ENCODE results near the gene MX2.
"Not testable (repeated sequence)": the region's sequence is repeated elsewhere in the genome, so short reads cannot be mapped to it uniquely, and the experiment has no call there.

The MX2 gene

GRCh38 chr21:41361786-41362604 is at the start of gene MX2:
Gene MX2 (plus strand): TSS chr21:41362027. CDS start chr21:41376907, 14,880 bp downstream.
- DNase-seq, result peak; percentile 45

- DNase-seq, result not testable (repeated sequence)
These were observed 48.3 kb upstream of the MX2 start for GRCh38 chr21:41313285-41314164.

- no peak for DNase-seq
These were observed 46.1 kb upstream of the MX2 start for GRCh38 chr21:41315726-41316125.

GRCh38 chr21:41316200-41317062 is 45.4 kb upstream of the MX2 start, which contains the start of gene FAM3B:
Gene FAM3B (plus strand): TSS chr21:41316801. CDS start chr21:41316880, 79 bp downstream.
- no peak for DNase-seq

- DNase-seq, result no peak
These were observed 44.8 kb upstream of the MX2 start for GRCh38 chr21:41317063-41317392.

GRCh38 chr21:41317458-41317857 is 44.4 kb upstream of the MX2 start:
- DNase-seq, result no peak

GRCh38 chr21:41318218-41318617 is 43.6 kb upstream of the MX2 start:
- DNase-seq, result no peak

- DNase-seq, result no peak
These were observed 42.6 kb upstream of the MX2 start for GRCh38 chr21:41319273-41319672.

GRCh38 chr21:41321211-41321907 is 40.5 kb upstream of the MX2 start:
- DNase-seq, result no peak

- DNase-seq, result no peak
These were observed 39.8 kb upstream of the MX2 start for GRCh38 chr21:41321908-41322495.

- no peak for DNase-seq
These were observed 39.1 kb upstream of the MX2 start for GRCh38 chr21:41322496-41323382.

GRCh38 chr21:41325138-41325912 is 36.5 kb upstream of the MX2 start:
- DNase-seq, result no peak

GRCh38 chr21:41326414-41327080 is 35.3 kb upstream of the MX2 start:
- no peak for DNase-seq

- no peak for DNase-seq
These were observed 34.1 kb upstream of the MX2 start for GRCh38 chr21:41327753-41328152.

GRCh38 chr21:41328660-41329607 is 32.9 kb upstream of the MX2 start:
- no peak for DNase-seq

GRCh38 chr21:41333752-41334151 is 28.1 kb upstream of the MX2 start:
- DNase-seq, result no peak

GRCh38 chr21:41337515-41337914 is 24.3 kb upstream of the MX2 start:
- no peak for DNase-seq

GRCh38 chr21:41338455-41338854 is 23.4 kb upstream of the MX2 start:
- DNase-seq, result no peak

Measured in stimulated activated CD4-positive, alpha-beta T cell treated with anti-CD3 and anti-CD28 coated beads, Interleukin-12 subunit alpha, Interleukin-12 subunit beta, amount 100 ng/mL, for 4 hours (primary cell).